Heart left ventricle (tissue), 13 donors: Measurements from ENCODE around the gene GRID2IP.

Experiments used
- POLR2A ChIP-seq, 2 donors: fragments of 450-650 bp; IDR thresholded peaks; one replicate each; pipeline ENCODE4 v1.6.1; 2017; ENCODE audit warnings: antibody characterized with exemption in 2 of 2, mild to moderate bottlenecking in 2 of 2, moderate library complexity in 2 of 2
- TF ChIP-seq, protein P1 (sequence below), 12 donors: fragments of 200-600 bp; sonication (generic) in 4 of 12; IDR thresholded peaks; one replicate each; pipeline versions ENCODE4 v1.5.0 to v1.8.0; 2018 to 2022; ENCODE audit warnings: antibody characterized with exemption in 12 of 12, mild to moderate bottlenecking in 5 of 12
- donor health status: ischemic (EF 13 %, LVEDD 7.1; RV severe dilation, severe dysfunction).
- donor health status: DM: no; HTN: yes; CAD: no.
- donor health status: DM: no; HTN: no; CAD: no.
- donor health status: ischemic (EF 25% LVEDD 6.9; RV normal size, moderate dysfunction).
- donor health status: ischemic (EF 25% LVEDD 5.7; RV mildly dilated, moderate dysfunction).
- donor health status: ischemic (EF 35%, LVEDD 5.7; RV mildly dilated, moderate dysfunction).
- donor health status: nonischemic (EF 11% LVEDD 7.7; RV severe dilation, severe dysfunction).
- donor health status: DM: yes; HTN: yes; CAD: no.
- donor health status: PGD.
- donor health status: ischemic (EF 29% LVEDD 5.4; RV normal size, mild dysfunction).
- donor health status: nonischemic (EF 23%, LVEDD 6.1; RV moderate dilation, normal function).

DNA sequence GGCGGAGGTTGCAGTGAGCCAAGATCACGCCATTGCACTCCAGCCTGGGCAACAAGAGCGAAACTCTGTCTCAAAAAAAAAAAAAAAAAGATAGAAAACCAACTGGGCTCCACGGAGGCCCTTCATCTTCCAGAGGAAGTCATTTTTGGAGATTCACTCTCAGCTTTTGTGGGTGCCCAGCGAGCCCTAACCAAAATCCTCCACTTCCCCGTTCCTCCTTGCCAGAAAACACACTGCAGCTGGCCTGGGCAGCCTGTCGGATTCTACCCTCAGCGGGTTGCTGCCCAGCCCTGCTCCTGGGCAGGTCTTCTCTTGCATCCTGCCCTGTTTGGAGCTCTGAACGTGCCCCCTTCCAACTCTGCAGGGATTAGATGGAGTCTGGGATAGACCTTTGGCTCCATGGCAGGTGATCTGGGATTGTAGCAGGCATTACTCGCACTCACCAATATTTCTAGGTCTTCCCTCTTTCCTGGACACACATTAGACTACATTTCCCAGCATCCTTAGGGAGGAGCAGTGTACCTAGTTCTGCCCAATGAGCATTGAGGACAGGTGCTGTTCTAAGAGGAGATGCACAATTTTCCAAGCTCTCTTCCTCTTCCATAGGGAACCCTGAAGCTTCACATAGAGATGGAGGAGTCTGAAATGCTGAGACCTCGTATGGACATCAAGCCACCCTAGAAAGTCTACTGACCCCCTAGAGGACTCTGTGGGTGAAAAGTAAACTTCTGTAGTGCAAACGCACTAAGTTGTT is 4.6 kb downstream of the GRID2IP start:
- TF ChIP-seq, protein P1, sequence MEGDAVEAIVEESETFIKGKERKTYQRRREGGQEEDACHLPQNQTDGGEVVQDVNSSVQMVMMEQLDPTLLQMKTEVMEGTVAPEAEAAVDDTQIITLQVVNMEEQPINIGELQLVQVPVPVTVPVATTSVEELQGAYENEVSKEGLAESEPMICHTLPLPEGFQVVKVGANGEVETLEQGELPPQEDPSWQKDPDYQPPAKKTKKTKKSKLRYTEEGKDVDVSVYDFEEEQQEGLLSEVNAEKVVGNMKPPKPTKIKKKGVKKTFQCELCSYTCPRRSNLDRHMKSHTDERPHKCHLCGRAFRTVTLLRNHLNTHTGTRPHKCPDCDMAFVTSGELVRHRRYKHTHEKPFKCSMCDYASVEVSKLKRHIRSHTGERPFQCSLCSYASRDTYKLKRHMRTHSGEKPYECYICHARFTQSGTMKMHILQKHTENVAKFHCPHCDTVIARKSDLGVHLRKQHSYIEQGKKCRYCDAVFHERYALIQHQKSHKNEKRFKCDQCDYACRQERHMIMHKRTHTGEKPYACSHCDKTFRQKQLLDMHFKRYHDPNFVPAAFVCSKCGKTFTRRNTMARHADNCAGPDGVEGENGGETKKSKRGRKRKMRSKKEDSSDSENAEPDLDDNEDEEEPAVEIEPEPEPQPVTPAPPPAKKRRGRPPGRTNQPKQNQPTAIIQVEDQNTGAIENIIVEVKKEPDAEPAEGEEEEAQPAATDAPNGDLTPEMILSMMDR (IDR thresholded peaks at IDR 0.05), result no peak
- no peak for TF ChIP-seq POLR2A (IDR thresholded peaks at IDR 0.05)
